Measurements from ENCODE around the gene TSPAN1. TPM values are rescaled to one million over a fixed set of nuclear protein-coding genes. Genes with fewer than 3 reads are reported as not detected.
"Not testable (repeated sequence)": the region's sequence is repeated elsewhere in the genome, so short reads cannot be mapped to it uniquely, and the experiment has no call there.

Gene TSPAN1
- polyA plus RNA-seq, 3 donors: not detected

DNA sequence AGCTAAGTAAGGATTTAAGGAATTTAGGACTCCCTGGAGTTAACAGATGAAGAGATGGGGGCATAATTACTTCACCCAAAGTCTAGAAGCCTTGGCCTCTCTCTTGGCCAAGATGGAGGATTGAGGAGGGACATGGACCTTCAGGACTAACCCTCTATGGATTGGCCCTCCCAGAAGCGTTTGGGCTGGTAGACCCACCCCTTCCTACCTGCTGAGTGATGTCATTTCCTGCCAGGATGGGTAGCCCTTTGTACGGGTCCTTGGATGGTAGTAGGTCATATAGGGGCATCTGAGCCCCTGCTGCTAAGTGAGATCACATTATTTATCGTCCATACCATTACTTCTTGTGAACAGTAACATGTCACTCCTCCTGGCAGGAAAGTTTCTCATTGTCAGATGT lies 45.9 kb downstream of the TSPAN1 start:
- no peaks in the 10 kb centered on the region for H4K20me1 ChIP-seq (ENCODE audit: insufficient read depth, low read length)
- no peak overlapping the region for H3K4me3 ChIP-seq (replicated peaks in 1 of 3; ENCODE audit: low read depth in 2 of 3, low read length in 3 of 3)
- H3K9me3 ChIP-seq (replicated peaks in 1 of 2; ENCODE audit: control insufficient read depth in 1 of 2, insufficient read depth in 1 of 2, low read length in 2 of 2): no peaks in the 10 kb centered on the region
- intact Hi-C loops (cut with micrococcal nuclease): no loop called here
- H3K36me3 ChIP-seq (replicated peaks in 1 of 2; ENCODE audit: control insufficient read depth in 1 of 2, insufficient read depth in 2 of 2, low read length in 2 of 2): no peaks in the 10 kb centered on the region
- no peaks in the 10 kb centered on the region for H3K79me2 ChIP-seq (ENCODE audit: insufficient read depth, low read length)
- no peak overlapping the region for H3K9ac ChIP-seq (ENCODE audit: insufficient read depth, low read length, poor library complexity, severe bottlenecking)
- no peak overlapping the region for H3K4me2 ChIP-seq (replicated peaks; ENCODE audit: extremely low read depth, low read length, poor library complexity, severe bottlenecking)
- no peaks in the 10 kb centered on the region for H3K4me1 ChIP-seq (ENCODE audit: control insufficient read depth in 1 of 2, insufficient read depth in 2 of 2, low read length in 2 of 2)
- no CpG with 5 or more reads among the region's 3 CpGs for WGBS (ENCODE audit: insufficient coverage)
- no peak overlapping the region for H2AFZ ChIP-seq (ENCODE audit: insufficient read depth, low read depth, low read length, poor library complexity, severe bottlenecking)
- H3K27ac ChIP-seq (ENCODE audit: low read depth in 1 of 2, low read length in 2 of 2): no peak overlapping the region
- Mint-ChIP-seq H3K4me3 (no peak overlapping the region), H3K36me3 (no peaks in the 10 kb centered on the region), H3K4me1 (peaks cover 2% of the 10 kb centered on the region), H3K9me3 (peaks cover 0 to 1% (median 0%) of the 10 kb centered on the region in 7 donors), H3K27me3 (ENCODE audit: low read depth in 3 of 3) (peaks cover 0 to 4% (median 1%) of the 10 kb centered on the region in 3 donors), H3K27ac (no peak overlapping the region)
- TF ChIP-seq, protein P1, sequence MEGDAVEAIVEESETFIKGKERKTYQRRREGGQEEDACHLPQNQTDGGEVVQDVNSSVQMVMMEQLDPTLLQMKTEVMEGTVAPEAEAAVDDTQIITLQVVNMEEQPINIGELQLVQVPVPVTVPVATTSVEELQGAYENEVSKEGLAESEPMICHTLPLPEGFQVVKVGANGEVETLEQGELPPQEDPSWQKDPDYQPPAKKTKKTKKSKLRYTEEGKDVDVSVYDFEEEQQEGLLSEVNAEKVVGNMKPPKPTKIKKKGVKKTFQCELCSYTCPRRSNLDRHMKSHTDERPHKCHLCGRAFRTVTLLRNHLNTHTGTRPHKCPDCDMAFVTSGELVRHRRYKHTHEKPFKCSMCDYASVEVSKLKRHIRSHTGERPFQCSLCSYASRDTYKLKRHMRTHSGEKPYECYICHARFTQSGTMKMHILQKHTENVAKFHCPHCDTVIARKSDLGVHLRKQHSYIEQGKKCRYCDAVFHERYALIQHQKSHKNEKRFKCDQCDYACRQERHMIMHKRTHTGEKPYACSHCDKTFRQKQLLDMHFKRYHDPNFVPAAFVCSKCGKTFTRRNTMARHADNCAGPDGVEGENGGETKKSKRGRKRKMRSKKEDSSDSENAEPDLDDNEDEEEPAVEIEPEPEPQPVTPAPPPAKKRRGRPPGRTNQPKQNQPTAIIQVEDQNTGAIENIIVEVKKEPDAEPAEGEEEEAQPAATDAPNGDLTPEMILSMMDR (IDR thresholded peaks at IDR 0.05): no peak
- H3K27me3 ChIP-seq (ENCODE audit: control insufficient read depth in 2 of 2, insufficient read depth in 2 of 2, low read length in 2 of 2): no peaks in the 10 kb centered on the region
- DNase-seq: no peak

DNA sequence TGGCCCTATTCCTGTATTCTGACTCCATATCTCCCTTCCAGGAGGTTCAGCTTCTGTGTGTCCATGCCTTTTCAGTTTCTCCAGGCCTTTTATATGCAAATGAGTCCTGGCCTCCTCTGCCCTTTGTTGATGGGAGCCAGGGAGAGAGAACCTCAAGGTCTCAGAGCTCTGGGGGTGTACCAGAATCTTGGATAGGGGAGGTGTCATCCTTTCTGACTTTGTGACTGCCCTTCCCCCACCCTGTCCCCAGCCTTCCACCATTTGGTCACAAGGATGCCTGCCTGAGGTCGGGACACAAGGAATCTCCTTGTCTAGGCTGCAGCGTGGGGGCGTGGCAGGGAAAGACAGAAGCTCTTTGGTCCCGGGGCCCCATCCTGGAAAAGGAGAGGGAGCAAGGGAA lies 46.9 kb downstream of the TSPAN1 start:
- TF ChIP-seq, protein P1 (IDR thresholded peaks at IDR 0.05): no peak
- Histone ChIP-seq H3K36me3 (replicated peaks in 1 of 2; ENCODE audit: control insufficient read depth in 1 of 2, insufficient read depth in 2 of 2, low read length in 2 of 2) (no peaks in the 10 kb centered on the region), H3K79me2 (ENCODE audit: insufficient read depth, low read length) (no peaks in the 10 kb centered on the region), H2AFZ (ENCODE audit: insufficient read depth, low read depth, low read length, poor library complexity, severe bottlenecking) (no peak overlapping the region), H3K27ac (ENCODE audit: low read depth in 1 of 2, low read length in 2 of 2) (no peak overlapping the region), H3K27me3 (ENCODE audit: control insufficient read depth in 2 of 2, insufficient read depth in 2 of 2, low read length in 2 of 2) (no peaks in the 10 kb centered on the region), H3K4me3 (replicated peaks in 1 of 3; ENCODE audit: low read depth in 2 of 3, low read length in 3 of 3) (no peak overlapping the region), H4K20me1 (ENCODE audit: insufficient read depth, low read length) (no peaks in the 10 kb centered on the region), H3K9me3 (replicated peaks in 1 of 2; ENCODE audit: control insufficient read depth in 1 of 2, insufficient read depth in 1 of 2, low read length in 2 of 2) (no peaks in the 10 kb centered on the region), H3K4me1 (ENCODE audit: control insufficient read depth in 1 of 2, insufficient read depth in 2 of 2, low read length in 2 of 2) (no peaks in the 10 kb centered on the region), H3K4me2 (replicated peaks; ENCODE audit: extremely low read depth, low read length, poor library complexity, severe bottlenecking) (no peak overlapping the region), H3K9ac (ENCODE audit: insufficient read depth, low read length, poor library complexity, severe bottlenecking) (no peak overlapping the region)
- Mint-ChIP-seq H3K9me3 (peaks cover 0 to 1% (median 0%) of the 10 kb centered on the region in 7 donors), H3K27me3 (ENCODE audit: low read depth in 3 of 3) (peaks cover 0 to 5% (median 1%) of the 10 kb centered on the region in 3 donors), H3K4me1 (peaks cover 2% of the 10 kb centered on the region), H3K4me3 (no peak overlapping the region), H3K27ac (peak overlapping the region in 1 of 7 donors; percentile 27), H3K36me3 (no peaks in the 10 kb centered on the region)
- intact Hi-C loops (cut with micrococcal nuclease): no loop called here
- no peak for DNase-seq
- 100% methylated on average over 2 of the region's 4 CpGs for WGBS (ENCODE audit: insufficient coverage)

DNA sequence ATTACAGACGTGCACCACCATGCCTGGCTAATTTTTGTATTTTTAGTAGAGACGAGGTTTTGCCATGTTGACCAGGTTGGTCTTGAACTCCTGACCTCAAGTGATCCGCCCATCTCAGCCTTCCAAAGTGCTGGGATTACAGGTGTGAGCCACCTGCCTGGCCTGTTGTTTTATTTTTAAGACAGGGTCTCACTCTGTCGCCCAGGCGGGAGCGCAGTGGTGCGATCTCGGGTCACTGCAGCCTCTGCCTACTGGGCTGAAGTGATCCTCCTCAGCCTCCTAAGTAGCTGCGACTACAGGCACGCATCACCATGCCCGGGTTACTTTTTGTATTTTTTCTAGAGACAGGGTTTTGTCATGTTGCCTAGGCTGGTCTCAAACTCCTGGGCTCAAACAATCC lies 48.2 kb downstream of the TSPAN1 start:
- H3K9ac ChIP-seq (ENCODE audit: insufficient read depth, low read length, poor library complexity, severe bottlenecking); H3K4me2 ChIP-seq (replicated peaks; ENCODE audit: extremely low read depth, low read length, poor library complexity, severe bottlenecking); intact Hi-C loops (cut with micrococcal nuclease); H3K27ac Mint-ChIP-seq; H4K20me1 ChIP-seq (ENCODE audit: insufficient read depth, low read length); H3K9me3 ChIP-seq (replicated peaks in 1 of 2; ENCODE audit: control insufficient read depth in 1 of 2, insufficient read depth in 1 of 2, low read length in 2 of 2); H3K4me3 Mint-ChIP-seq; H3K27me3 ChIP-seq (ENCODE audit: control insufficient read depth in 2 of 2, insufficient read depth in 2 of 2, low read length in 2 of 2); H3K27me3 Mint-ChIP-seq (ENCODE audit: low read depth in 3 of 3); H3K4me1 Mint-ChIP-seq; H3K79me2 ChIP-seq (ENCODE audit: insufficient read depth, low read length); H3K36me3 Mint-ChIP-seq; H3K4me1 ChIP-seq (ENCODE audit: control insufficient read depth in 1 of 2, insufficient read depth in 2 of 2, low read length in 2 of 2); H2AFZ ChIP-seq (ENCODE audit: insufficient read depth, low read depth, low read length, poor library complexity, severe bottlenecking); H3K36me3 ChIP-seq (replicated peaks in 1 of 2; ENCODE audit: control insufficient read depth in 1 of 2, insufficient read depth in 2 of 2, low read length in 2 of 2); H3K27ac ChIP-seq (ENCODE audit: low read depth in 1 of 2, low read length in 2 of 2); DNase-seq; H3K4me3 ChIP-seq (replicated peaks in 1 of 3; ENCODE audit: low read depth in 2 of 3, low read length in 3 of 3); H3K9me3 Mint-ChIP-seq: not testable (repeated sequence)
- WGBS (ENCODE audit: insufficient coverage): 92% methylated on average over 11 of the region's 11 CpGs

Measured in CD14-positive monocyte (primary cell).